Right hindlimb (tissue), 1 donor: ENCODE measurements around the gene RFX4.
A peak's percentile ranks its signal among the peaks of the same experiment; 100 is the strongest.

ENCODE experiments used
- DNase-seq: peaks from one replicate; pipeline ENCODE4 v3.0.0-alpha.2; 2018

Gene RFX4

DNA sequence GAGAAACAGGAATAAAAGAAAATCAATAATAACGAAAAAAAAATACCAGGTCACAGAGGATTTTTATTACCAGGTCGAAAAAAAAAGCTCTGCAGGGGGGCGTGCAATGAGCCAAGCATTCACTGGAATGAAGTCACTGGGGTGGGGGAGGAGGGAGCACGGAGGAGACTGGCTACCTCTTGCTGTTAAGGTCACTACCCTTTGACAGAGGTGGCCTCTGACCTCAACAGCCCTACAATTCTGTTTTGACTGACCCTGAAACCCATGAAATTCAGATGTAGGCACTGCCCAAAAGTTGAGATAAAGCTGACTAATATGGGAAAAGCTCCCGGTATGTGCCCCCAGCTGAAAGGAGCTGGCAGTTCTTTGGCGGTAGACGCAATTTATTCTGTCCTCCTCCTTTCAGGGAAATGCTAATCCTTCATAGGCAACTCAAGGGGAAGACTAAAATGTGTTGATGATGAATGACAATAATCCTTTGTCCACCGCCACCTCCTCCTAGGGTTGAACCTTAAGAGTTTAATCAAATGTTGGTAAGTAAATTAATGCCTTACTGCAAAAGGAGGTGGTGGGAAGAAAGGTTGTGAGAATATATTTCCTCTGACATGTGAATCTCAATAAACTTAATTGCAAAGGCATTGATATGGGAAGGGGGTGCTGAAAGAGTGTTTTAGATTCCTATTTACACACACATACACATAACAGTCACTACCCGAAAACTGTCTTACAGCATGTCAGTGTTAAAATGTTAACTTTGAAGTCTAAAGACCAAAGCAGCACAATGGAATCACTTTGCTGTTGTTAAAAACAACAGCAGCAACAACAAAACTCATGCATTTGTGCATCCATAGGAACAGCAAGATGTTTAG, 185.4 kb downstream of the RFX4 start:
- DNase-seq, result no peak

GRCh38 chr12:106769078-106769477, 186.3 kb downstream of the RFX4 start:
- no peak for DNase-seq

GRCh38 chr12:106769546-106769945, 186.7 kb downstream of the RFX4 start:
- DNase-seq, result no peak

GRCh38 chr12:106771425-106771824, 188.6 kb downstream of the RFX4 start:
- no peak for DNase-seq

DNA sequence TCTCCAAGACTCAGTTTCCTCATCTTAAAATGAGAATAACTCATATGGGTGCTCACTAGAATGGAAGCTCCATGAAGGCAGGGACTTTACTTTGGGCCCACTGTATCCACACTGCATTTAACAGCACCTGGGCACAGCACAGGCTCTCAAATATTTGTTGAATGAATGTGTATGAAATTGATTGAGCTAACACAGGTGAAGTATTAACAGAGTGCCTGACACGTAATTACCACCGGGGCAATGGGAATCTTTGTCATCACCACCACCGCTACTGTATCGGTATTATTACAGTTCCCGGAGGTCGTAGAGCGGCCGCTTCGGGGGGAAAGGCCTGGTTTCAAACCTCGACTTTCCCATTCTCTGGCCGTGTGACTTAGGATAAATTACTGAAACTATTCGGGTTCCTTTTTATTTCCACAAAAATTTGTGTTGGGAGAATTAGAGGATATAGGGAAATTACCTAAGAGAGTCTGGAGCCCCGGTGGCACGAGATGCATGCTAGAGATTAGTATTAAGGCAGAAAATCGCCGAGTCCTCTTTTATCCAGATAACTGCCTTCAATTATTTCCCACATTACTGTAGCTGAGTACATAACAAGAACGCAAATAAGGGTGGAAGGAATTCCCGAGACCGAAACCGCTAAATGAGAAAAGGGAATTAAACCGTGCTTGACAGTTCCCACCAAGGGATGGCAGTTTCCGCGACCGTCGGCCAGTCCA, 190.6 kb downstream of the RFX4 start:
- DNase-seq, result no peak

DNA sequence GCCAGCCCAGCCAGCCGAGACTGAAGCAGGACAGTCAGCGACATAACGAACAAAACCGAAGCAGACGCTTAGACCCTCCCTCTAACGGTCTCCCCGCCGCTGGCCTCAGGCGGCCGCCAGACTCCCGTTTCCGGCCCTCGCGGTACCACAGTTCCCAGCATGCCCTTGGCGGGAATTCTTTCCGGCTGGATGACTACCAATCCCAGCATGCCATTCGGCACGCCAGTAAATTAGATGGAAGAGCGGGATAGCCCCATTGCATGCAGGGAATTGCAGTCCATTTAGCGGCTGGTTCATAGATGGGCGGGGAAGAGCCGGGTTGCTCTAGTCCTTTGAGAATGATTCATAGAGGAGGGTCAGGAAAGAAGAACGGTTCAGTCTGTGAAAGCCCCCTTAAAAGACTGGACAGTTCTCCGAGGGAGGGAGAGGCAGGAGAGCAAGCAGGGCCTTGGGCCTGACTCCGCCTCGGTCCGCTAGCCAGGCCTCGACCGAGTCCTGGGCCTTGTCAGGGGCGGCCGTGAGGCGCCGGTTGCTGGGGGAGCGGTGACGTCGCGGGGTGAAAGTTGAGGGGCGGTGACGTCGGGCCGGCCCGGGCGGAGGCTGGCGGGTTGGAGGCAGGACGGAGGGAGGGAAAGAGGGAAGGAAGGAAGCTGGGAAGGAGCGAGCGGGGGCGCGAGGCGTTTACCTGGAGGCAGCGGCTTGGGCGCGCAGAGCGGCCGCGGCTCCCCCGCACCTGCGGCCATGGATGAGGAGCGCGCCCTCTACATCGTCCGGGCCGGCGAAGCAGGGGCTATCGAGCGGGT, 191.4 kb downstream of the RFX4 start, which contains the start of gene RIC8B:
Gene RIC8B, plus strand, starts transcription at position 678 of the 803 bp plus-strand sequence. Its CDS starts 64 bp downstream, at position 742.
- DNase-seq, result peak; percentile 99

DNA sequence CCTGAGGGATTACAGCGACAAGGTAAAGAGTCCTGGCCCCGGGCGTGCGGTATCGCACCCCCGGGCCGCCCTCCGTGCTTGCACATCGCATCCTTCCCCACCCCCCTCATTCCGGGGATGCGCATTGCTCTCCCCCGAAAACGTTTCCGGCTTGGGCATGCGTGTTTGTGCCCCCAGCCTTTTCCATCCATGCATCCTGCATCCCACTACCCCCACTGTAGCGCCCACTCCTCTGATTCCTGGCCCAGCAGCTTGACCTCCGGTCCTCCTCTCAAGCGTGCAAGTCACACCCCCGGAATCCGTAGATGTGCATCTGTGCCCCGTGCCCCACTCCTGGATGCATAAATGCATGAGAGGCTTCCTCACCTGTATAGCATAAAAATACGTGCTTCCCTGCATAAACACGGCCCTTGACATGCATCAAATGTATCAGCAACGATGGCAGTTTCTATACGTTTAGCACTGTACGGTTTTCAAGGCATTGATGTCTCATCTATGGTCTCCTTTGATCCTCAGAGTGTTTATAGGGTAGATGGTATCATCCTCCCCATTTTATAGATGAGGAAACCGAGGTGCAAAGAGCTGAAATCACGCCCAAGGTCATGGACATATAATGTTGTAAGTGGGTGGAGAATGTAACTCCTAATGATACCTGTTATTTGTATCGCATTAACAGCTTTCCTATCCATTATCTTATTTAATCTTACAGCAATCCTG, 192.2 kb downstream of the RFX4 start:
- DNase-seq, result peak; percentile 63

GRCh38 chr12:106776897-106777296, 194.1 kb downstream of the RFX4 start:
- DNase-seq, result no peak

- DNase-seq, result no peak
Measured at GRCh38 chr12:106780010-106780631, 197.3 kb downstream of the RFX4 start.

GRCh38 chr12:106782619-106783018, 199.8 kb downstream of the RFX4 start:
- DNase-seq, result no peak

DNA sequence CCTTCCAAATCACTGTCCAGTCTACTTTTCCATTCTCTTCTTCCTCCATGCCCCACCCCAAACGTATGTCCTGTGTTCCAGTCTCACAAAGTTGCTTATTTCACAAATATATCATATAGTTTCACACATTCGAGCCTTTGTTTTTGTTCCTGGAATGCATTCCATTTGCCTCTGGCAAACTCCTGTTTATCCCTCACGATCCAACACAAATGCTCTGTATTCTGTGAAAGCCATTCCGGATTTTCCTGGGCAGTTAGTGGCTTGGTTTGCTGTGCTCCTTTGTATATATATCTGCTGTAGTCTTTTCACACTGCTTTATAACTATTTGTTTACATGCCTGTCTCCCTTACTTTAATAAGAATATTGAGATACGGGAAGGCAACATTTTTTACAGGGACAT, 200.7 kb downstream of the RFX4 start:
- DNase-seq, result no peak

DNA sequence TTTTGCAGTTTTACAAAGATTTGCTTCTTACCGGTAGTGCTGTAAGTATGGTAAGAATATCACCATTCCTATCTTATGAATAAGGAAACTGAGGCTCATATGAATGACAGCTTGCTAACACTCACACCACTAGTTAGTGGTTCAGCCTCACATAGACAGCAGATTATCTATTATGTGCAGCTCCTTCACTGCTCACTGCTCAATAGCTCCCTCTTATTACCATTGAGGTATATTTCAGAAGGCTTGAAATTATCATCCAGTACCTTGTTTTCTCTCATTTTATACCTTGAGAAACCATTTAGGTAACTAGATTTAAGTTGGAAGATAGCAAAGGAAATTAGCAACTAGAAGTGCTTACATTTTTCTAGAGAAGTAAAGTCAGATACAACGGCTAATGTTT, 207.2 kb downstream of the RFX4 start:
- no peak for DNase-seq

- no peak for DNase-seq
Measured at GRCh38 chr12:106791531-106791930, 208.7 kb downstream of the RFX4 start.

DNA sequence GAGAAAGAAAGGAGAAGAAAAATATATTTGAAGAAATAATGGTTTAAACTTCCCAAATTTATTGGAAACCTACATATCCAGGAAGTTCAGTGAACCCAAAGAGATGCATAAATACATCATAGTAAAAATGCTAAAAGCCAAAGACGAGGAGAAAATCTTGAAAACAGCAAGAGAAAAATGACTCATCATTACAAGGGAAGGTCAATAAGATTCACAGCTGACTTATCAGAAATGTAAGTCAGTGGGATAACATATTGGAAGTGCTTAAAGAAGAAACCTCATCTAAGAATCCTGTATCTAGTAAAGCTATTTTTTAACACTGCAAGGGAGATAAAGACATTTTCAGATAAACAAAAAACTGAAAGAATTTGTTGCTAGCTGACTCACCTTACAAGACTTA, 211.6 kb downstream of the RFX4 start:
- no peak for DNase-seq

DNA sequence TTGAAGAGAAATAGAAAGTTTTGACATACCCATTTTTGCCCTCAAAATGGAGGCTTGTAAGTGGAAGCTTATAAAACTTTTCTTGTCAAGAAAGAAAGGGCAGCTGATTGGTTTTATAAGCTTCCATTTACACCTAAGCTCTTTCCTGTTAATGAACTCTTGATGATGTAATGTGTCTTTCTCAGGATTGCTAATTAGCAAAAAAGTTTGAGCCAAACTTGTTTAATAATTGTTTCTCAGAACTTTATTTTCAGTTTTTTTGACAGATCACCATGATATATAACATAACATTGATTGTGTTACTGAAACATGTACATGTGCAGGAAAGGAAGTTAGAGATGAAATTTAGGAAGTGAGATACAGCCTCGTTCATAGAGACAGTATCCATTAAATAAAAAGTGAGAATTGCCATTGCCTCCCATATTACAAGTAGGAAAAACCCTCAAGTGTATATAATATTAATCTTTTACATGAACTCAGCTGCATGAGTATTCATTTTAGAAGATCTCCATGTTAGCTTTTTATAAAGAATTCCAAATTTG, 218.4 kb downstream of the RFX4 start:
- no peak for DNase-seq

DNA sequence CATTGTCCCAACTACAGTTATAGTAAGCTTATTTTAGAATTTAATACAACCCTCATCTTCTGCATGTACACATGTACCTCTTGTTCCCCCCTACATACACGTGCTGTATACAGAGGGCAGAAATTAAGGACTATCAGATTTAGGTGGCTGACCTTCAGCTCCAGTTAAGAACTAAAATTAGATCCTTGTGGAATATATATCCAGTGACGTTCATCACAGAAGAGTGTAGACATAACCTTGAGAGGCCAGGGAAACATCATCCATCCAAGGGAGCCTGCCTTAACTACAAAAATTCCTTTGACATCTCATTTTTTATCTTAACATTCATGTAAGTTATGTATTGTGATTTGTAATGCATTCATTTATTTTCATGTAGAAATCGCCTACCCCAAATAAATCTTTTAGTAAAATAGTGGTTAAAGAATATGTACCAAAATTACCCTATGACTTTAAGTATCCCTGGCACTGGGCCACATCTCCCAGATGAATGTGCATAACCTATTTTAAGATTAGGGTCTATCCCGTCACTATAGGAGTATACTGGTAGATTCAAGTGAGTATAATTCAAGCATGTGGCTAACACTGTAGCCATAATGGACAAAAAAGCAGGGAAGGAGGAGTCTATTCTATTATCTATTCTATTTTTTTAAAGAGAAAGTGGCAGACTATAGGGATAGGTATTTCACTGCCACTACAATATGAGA, 219.2 kb downstream of the RFX4 start:
- DNase-seq, result no peak

GRCh38 chr12:106804668-106805067, 221.9 kb downstream of the RFX4 start:
- DNase-seq, result no peak
